Loucy (cell line): Measurements from ENCODE around the gene ZNF536.

ENCODE experiments used
- EZH2phosphoT487 ChIP-seq: fragments of 200-600 bp; IDR thresholded peaks from 2 replicates; pipeline ENCODE4 v1.6.1; 2018; ENCODE audit warnings: antibody characterized with exemption, mild to moderate bottlenecking, moderate library complexity, borderline replicate concordance
- TF ChIP-seq, protein P1 (sequence below): fragments of 200-600 bp; sonication (generic); conservative IDR thresholded peaks from 2 replicates; pipeline ENCODE4 v1.5.1; 2014; ENCODE audit warnings: mild to moderate bottlenecking, antibody characterized with exemption, low read length

DNA sequence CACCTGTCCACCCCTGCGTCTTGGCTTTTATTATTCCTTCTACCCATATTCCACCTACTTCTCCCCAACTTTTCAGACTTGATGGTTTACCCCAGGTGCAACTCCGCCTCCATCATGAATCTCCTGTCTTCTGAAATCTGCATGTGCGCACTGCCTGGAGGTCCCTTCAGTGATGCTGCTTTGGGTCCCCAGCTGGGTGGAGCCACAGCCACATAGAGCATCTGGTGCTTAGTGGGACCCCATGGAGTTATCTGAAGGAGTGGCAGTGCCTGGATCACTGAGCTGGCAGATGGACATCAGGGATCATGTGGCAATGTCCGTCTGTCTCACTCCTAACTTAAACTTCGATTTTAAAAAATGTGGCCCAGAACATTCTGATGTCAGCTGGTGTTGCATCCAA, 13.5 kb downstream of the ZNF536 start:
- TF ChIP-seq, protein P1, sequence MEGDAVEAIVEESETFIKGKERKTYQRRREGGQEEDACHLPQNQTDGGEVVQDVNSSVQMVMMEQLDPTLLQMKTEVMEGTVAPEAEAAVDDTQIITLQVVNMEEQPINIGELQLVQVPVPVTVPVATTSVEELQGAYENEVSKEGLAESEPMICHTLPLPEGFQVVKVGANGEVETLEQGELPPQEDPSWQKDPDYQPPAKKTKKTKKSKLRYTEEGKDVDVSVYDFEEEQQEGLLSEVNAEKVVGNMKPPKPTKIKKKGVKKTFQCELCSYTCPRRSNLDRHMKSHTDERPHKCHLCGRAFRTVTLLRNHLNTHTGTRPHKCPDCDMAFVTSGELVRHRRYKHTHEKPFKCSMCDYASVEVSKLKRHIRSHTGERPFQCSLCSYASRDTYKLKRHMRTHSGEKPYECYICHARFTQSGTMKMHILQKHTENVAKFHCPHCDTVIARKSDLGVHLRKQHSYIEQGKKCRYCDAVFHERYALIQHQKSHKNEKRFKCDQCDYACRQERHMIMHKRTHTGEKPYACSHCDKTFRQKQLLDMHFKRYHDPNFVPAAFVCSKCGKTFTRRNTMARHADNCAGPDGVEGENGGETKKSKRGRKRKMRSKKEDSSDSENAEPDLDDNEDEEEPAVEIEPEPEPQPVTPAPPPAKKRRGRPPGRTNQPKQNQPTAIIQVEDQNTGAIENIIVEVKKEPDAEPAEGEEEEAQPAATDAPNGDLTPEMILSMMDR: no peak
- no peak for TF ChIP-seq EZH2phosphoT487
